GM23338 (cell line): Measurements from ENCODE around the gene KIAA2012. TPM values are rescaled to one million over a fixed set of nuclear protein-coding genes. Genes with fewer than 3 reads are reported as not detected.

Source experiments
- ATAC-seq: fragments of 200-7000 bp; cut with Tn5 transposase; 3 replicates; pipeline ENCODE4 v1.9.1; 2020
- DNase-seq: peaks from one replicate; pipeline ENCODE4 v3.0.0-alpha.2; 2015; ENCODE audit warnings: low spot score
- H2AFZ ChIP-seq: fragments of 200-600 bp; sonication (generic); 2 replicates; pipeline ENCODE4 v1.8.0; 2016; ENCODE audit warnings: antibody characterized with exemption, mild to moderate bottlenecking, moderate library complexity
- H3F3A ChIP-seq: fragments of 200-600 bp; sonication (generic); replicated peaks from 2 replicates; pipeline ENCODE4 v1.8.0; 2017; ENCODE audit warnings: antibody characterized with exemption, mixed run types, low read depth
- H3K27ac ChIP-seq: fragments of 200-600 bp; sonication (generic); 2 replicates; pipeline ENCODE4 v1.6.1; 2016; ENCODE audit warnings: low read depth
- H3K27me3 ChIP-seq: fragments of 200-600 bp; sonication (generic); 2 replicates; pipeline ENCODE4 v1.8.0; 2016; ENCODE audit warnings: mild to moderate bottlenecking, mixed run types, moderate library complexity; ENCODE audit not compliant: insufficient read depth
- H3K36me3 ChIP-seq: fragments of 200-600 bp; sonication (generic); 2 replicates; pipeline ENCODE4 v1.8.0; 2016; ENCODE audit warnings: mild to moderate bottlenecking; ENCODE audit not compliant: insufficient read depth
- H3K4me1 ChIP-seq: fragments of 200-600 bp; sonication (generic); 2 replicates; pipeline ENCODE4 v1.8.0; 2016; ENCODE audit warnings: mild to moderate bottlenecking, moderate library complexity; ENCODE audit not compliant: insufficient read depth
- H3K4me2 ChIP-seq: fragments of 200-600 bp; sonication (generic); 2 replicates; pipeline ENCODE4 v1.7.1; 2017; ENCODE audit warnings: mixed run types
- H3K4me3 ChIP-seq: fragments of 200-600 bp; sonication (generic); 2 replicates; pipeline ENCODE4 v1.6.1; 2016; ENCODE audit warnings: mixed run types
- H3K79me2 ChIP-seq: fragments of 200-600 bp; sonication (generic); replicated peaks from 2 replicates; pipeline ENCODE4 v1.8.0; 2017; ENCODE audit warnings: mild to moderate bottlenecking; ENCODE audit not compliant: insufficient read depth
- H3K9me2 ChIP-seq: fragments of 200-600 bp; sonication (generic); 2 replicates; pipeline ENCODE4 v1.8.0; 2017; ENCODE audit not compliant: insufficient read depth
- H4K20me1 ChIP-seq: fragments of 200-600 bp; sonication (generic); replicated peaks from 2 replicates; pipeline ENCODE4 v1.8.0; 2017; ENCODE audit warnings: mild to moderate bottlenecking; ENCODE audit not compliant: insufficient read depth
- H3K27ac Mint-ChIP-seq: 2 replicates; pipeline ENCODE4 v1.8.0; 2020; ENCODE audit warnings: inconsistent platforms, mild to moderate bottlenecking, moderate library complexity, mixed read lengths
- H3K27me3 Mint-ChIP-seq: 3 replicates; pipeline ENCODE4 v1.8.0; 2022; ENCODE audit warnings: low read depth, mild to moderate bottlenecking, moderate library complexity, mixed read lengths, inconsistent platforms; ENCODE audit not compliant: insufficient read depth, poor library complexity
- H3K36me3 Mint-ChIP-seq: 3 replicates; pipeline ENCODE4 v1.8.0; 2021; ENCODE audit warnings: low read depth, mild to moderate bottlenecking, inconsistent platforms, moderate library complexity, mixed read lengths
- H3K4me1 Mint-ChIP-seq: 3 replicates; pipeline ENCODE4 v1.8.0; 2020; ENCODE audit warnings: mild to moderate bottlenecking, inconsistent platforms, mixed read lengths
- H3K4me3 Mint-ChIP-seq: 3 replicates; pipeline ENCODE4 v1.8.0; 2021; ENCODE audit warnings: moderate library complexity, mild to moderate bottlenecking, inconsistent platforms, mixed read lengths
- H3K9me3 Mint-ChIP-seq: 3 replicates; pipeline ENCODE4 v1.8.0; 2020; ENCODE audit warnings: moderate library complexity, mild to moderate bottlenecking, inconsistent platforms, mixed read lengths
- CREB1 ChIP-seq: fragments of 250-450 bp; sonication (Bioruptor Pico); IDR thresholded peaks from 2 replicates; pipeline ENCODE4 v1.5.0; 2020; ENCODE audit warnings: low read depth, mild to moderate bottlenecking, moderate library complexity
- EZH2phosphoT487 ChIP-seq: fragments of 200-600 bp; sonication (generic); IDR thresholded peaks from one replicate; pipeline ENCODE4 v1.8.1; 2018; ENCODE audit warnings: antibody characterized with exemption; ENCODE audit not compliant: unreplicated experiment
- JUNB ChIP-seq: IDR thresholded peaks from one replicate; pipeline ENCODE4 v1.6.1; 2016; ENCODE audit warnings: antibody characterized with exemption; ENCODE audit not compliant: unreplicated experiment
- STAT1 ChIP-seq: IDR thresholded peaks from one replicate; pipeline ENCODE4 v1.6.1; 2016; ENCODE audit warnings: antibody characterized with exemption; ENCODE audit not compliant: unreplicated experiment
- ZNF462 ChIP-seq: fragments of 250-450 bp; sonication (Bioruptor Pico); IDR thresholded peaks from 2 replicates; pipeline ENCODE4 v1.5.0; 2020; ENCODE audit warnings: mild to moderate bottlenecking, moderate library complexity
- polyA plus RNA-seq: library from polyadenylated mRNA; unstranded; fragments of >200 nt; fragmentation: Nextera tagmentation; extraction: Ambion mirVana; gene quantifications from 2 replicates; pipeline ENCODE4 v1.2.1, GENCODE V29; 2016
- total RNA-seq: library from RNA; depleted of rRNA; stranded (reverse); fragments of >200 nt; shearing (Covaris generic); gene quantifications from 2 replicates; pipeline ENCODE4 v1.2.3, GENCODE V29; 2014
- TF ChIP-seq, protein P1 (sequence below): IDR thresholded peaks from 2 replicates; pipeline ENCODE4 v1.6.1; 2016; ENCODE audit warnings: antibody characterized with exemption
- TF ChIP-seq, protein P2 (sequence below): IDR thresholded peaks from one replicate; pipeline ENCODE4 v1.6.1; 2018; ENCODE audit warnings: antibody characterized with exemption; ENCODE audit not compliant: unreplicated experiment

KIAA2012 gene
- total and polyA plus RNA-seq, 2 experiments from 2014 or later: 0.03 to 0.08 TPM

- TF ChIP-seq EZH2phosphoT487: no peak
Measured at GRCh38 chr2:202114795-202115194, 41.7 kb downstream of the KIAA2012 start (continued).

- peaks cover 2% of the 10 kb centered on the region; the same call in 2 of the 3 replicates for H3K36me3 Mint-ChIP-seq
- Histone ChIP-seq H2AFZ (no peak overlapping the region), H3F3A (peaks cover 4% of the 10 kb centered on the region; the same call in 1 of the 2 replicates), H3K27ac (no peak overlapping the region), H3K27me3 (no peaks in the 10 kb centered on the region), H3K4me1 (peaks cover 17% of the 10 kb centered on the region), H3K9me2 (no peaks in the 10 kb centered on the region), H3K79me2 (no peaks in the 10 kb centered on the region), H4K20me1 (no peaks in the 10 kb centered on the region), H3K4me3 (no peak overlapping the region), H3K4me2 (no peak overlapping the region), H3K36me3 (no peaks in the 10 kb centered on the region)
- H3K9me3 Mint-ChIP-seq: peaks cover 13% of the 10 kb centered on the region
- no peak overlapping the region for H3K4me3 Mint-ChIP-seq
- no peak for DNase-seq
- TF ChIP-seq, protein P1, sequence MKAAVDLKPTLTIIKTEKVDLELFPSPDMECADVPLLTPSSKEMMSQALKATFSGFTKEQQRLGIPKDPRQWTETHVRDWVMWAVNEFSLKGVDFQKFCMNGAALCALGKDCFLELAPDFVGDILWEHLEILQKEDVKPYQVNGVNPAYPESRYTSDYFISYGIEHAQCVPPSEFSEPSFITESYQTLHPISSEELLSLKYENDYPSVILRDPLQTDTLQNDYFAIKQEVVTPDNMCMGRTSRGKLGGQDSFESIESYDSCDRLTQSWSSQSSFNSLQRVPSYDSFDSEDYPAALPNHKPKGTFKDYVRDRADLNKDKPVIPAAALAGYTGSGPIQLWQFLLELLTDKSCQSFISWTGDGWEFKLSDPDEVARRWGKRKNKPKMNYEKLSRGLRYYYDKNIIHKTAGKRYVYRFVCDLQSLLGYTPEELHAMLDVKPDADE: no peak
- TF ChIP-seq, protein P2, sequence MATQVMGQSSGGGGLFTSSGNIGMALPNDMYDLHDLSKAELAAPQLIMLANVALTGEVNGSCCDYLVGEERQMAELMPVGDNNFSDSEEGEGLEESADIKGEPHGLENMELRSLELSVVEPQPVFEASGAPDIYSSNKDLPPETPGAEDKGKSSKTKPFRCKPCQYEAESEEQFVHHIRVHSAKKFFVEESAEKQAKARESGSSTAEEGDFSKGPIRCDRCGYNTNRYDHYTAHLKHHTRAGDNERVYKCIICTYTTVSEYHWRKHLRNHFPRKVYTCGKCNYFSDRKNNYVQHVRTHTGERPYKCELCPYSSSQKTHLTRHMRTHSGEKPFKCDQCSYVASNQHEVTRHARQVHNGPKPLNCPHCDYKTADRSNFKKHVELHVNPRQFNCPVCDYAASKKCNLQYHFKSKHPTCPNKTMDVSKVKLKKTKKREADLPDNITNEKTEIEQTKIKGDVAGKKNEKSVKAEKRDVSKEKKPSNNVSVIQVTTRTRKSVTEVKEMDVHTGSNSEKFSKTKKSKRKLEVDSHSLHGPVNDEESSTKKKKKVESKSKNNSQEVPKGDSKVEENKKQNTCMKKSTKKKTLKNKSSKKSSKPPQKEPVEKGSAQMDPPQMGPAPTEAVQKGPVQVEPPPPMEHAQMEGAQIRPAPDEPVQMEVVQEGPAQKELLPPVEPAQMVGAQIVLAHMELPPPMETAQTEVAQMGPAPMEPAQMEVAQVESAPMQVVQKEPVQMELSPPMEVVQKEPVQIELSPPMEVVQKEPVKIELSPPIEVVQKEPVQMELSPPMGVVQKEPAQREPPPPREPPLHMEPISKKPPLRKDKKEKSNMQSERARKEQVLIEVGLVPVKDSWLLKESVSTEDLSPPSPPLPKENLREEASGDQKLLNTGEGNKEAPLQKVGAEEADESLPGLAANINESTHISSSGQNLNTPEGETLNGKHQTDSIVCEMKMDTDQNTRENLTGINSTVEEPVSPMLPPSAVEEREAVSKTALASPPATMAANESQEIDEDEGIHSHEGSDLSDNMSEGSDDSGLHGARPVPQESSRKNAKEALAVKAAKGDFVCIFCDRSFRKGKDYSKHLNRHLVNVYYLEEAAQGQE: no peak
- TF ChIP-seq CREB1 (CRISPR knock-in tag) (no peak), STAT1 (no peak), ZNF462 (CRISPR knock-in tag) (no peak), JUNB (no peak)
- no peak for ATAC-seq
- peaks cover 13% of the 10 kb centered on the region for H3K4me1 Mint-ChIP-seq
- H3K27me3 Mint-ChIP-seq: no peaks in the 10 kb centered on the region
- H3K27ac Mint-ChIP-seq: no peak overlapping the region
Measured at GRCh38 chr2:202115479-202115971, 42.5 kb downstream of the KIAA2012 start.
